NCI-H446 treated with DMSO at 0.1 percent for 48 hours (cell line): ENCODE measurements around the gene OR6M1.

Experiments used
- DNase-seq: peaks from one replicate; lab custom pipeline; 2025; lab: John Stamatoyannopoulos, UW

Gene OR6M1

DNA sequence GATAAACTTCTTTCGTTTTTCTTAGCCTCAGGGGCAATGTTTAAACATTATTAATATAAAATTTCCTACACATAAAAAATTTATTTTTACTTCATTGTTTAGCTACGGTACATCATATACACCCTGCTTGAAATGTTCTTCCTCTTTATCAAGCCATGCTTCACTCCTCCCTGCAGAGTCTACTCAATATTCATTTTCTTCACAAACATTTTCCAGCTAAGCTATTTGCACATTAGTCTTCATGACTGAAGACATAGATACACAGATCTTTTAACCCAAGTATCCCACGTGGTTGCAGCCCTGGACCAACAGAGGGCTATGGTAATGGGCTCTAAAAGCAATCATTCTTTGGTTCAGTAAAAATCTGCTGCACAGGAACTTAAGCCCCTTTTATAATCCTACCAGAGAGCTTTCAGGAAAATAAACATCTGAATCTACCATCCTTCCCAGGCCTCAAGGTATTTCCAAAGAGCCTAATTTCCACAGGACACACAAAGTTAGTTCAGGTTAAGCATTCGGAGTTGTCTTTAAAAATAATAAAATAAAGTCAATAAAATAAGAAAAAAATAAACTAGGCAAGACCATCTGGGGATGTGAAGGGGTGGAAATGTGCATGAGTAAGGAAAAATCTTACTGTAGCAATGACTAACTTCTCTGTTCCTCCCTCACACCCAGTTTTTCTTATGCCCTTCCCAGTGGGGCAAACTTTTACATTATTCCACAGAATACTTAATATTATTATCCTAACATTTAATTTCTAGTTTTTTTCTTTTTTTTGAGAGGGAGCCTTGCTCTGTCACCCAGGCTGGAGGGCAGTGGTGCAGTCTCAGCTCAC is 30.2 kb downstream of the OR6M1 start:
- DNase-seq: no peak

DNA sequence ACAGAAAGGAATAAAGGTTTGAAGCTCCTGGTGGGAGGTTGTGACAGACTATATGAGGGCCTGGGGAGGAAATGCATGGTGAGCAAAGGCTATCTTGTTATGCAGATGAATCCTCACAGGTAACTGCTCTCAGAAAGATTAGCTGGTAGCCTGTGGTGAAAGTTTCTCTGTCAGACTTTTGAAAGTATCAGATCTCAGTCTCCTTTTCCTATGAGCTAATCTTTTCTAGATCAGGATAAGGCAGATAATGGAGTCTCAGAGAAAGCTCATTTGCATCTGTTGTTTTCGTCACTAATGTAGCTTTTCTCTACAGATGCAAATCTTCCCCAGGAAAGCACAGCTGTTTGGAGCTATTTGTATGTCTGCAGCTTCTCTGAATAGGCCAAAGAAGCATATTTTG is 30.9 kb downstream of the OR6M1 start:
- no peak for DNase-seq

GRCh38 chr11:123773959-123774358 is 32.2 kb downstream of the OR6M1 start:
- DNase-seq: no peak

- DNase-seq: no peak
Observed at GRCh38 chr11:123773026-123773425, 33.1 kb downstream of the OR6M1 start.

DNA sequence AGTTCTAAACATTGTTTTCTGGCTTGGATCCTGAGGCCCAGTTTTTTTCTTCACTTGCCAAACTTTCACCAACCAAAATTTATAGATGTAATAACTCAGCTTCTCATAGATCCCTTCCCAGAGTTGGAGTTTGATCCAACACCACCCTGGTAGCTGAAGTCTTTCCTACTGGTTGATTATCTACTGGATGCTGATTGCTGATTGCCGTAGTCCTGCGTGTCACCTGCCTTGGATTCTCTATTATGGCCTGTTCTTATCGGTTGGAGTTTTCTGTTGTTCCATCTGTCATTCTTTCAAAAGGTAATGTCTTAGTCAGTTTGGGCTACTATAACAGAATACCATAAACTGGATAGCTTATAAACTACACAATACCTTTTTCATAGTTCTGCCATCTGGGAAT is 34.5 kb downstream of the OR6M1 start:
- DNase-seq: no peak

- no peak for DNase-seq
Observed at GRCh38 chr11:123770712-123771111, 35.4 kb downstream of the OR6M1 start.

GRCh38 chr11:123765601-123766000 is 40.5 kb downstream of the OR6M1 start:
- no peak for DNase-seq

GRCh38 chr11:123762422-123762821 is 43.7 kb downstream of the OR6M1 start:
- DNase-seq: no peak

DNA sequence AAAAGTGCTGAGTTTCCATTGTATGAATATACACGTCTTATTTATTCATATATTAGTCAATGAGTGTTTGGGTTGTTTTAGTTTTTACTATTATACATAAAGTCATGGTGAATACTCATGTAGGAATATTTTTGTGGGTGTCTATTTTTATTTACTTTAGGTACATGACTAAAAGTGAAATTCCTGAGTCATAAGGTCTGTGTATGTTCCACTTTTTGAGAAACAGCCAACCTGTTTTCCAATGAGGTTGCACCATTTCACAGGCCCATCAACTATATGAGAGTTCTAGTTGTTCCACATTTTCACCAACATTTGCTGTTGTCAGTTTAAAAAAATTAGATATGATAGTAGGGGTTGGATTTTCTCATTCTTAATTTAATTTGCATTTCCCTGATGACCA is 45.3 kb downstream of the OR6M1 start:
- no peak for DNase-seq

DNA sequence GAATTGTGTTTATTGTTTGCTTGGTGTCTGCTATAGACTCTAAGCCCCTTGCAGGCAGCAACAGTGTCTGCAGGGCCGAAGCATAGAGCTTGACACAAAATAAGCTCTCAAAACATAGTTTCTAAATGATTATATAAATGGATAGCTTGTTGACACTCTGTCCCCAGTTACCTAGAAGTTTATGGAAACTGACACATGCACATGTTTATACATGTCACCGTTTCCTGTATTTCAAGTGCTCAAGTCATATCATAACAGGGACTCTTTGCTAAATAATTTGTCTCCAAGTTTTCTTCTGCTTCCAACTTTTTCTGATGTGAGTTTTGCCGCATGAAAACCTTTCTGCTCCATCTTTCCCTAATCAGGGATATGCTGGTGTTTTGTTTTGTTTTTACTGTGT is 48.2 kb downstream of the OR6M1 start:
- no peak for DNase-seq

DNA sequence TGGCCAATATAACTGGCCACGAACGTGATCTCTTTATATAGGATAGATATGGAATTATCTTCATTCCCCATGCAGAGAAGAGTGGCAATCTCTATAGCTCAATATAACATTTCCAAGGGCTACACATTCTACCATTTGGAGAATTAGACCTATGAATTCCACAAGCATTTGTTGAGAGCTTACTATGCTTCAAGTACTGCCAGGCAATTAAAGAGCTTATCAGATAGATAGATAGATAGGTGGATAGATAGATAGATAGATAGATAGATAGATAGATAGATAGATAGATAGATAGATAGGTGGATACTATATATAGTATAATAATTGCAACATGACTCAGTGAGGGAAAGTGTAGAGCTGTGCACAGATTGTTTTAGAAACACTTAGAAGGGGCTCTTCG is 50.3 kb downstream of the OR6M1 start:
- DNase-seq: no peak
